Activated CD8-positive, alpha-beta memory T cell treated with anti-CD3 and anti-CD28 coated beads, Interleukin-2, amount 50 U/mL, for 48 hours (primary cell): ENCODE results near the gene ORAI2.

Experiments used
- DNase-seq: peaks from one replicate; pipeline ENCODE4 v3.0.0-alpha.2; 2020

ORAI2 gene

DNA sequence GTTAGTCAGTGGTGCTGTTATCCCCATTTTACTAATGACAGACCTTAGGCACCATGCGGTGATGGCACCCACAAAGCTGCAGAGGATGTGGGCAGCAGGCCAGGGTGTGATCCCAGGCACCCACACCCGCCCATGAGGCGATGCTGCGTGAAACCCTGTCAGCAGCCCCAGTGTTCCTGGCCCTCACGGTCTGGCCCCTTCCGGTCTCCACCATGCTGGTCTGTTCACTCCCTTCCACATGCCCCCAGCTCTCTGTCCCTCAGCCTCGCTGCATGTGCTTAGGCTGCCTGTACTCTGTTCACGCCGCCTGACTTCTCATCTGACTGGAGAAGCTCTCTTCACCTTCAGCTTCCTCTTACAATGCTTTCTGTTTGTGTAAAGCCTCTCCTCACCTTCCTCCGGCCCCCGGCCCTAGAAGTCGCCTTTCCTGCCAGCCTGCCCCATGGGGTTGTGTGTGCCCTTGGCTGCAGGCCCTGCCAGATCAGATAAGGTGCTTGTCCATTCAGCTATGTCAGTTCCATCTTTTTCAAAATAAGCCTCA is 17.6 kb upstream of the ORAI2 start:
- DNase-seq = peak; percentile 84

DNA sequence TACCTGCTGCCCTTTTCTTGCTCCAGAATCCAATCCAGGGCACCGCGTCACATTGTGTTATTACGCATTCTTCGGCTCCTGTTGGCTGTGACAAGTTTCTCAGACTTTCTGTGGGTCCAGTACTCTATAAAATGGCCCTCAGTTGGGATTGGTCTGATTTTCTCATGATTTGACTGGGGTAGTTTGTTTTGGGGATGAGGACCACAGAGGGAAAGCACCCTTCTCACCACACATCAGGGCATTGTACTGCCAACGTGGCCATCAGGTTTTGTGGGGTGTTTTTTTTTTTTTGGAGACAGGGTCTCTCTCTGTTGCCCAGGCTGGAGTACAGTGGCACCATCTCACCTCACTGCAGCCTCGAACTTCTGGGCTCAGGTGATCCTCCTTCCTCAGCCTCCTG is 17.0 kb upstream of the ORAI2 start:
- DNase-seq = no peak

DNA sequence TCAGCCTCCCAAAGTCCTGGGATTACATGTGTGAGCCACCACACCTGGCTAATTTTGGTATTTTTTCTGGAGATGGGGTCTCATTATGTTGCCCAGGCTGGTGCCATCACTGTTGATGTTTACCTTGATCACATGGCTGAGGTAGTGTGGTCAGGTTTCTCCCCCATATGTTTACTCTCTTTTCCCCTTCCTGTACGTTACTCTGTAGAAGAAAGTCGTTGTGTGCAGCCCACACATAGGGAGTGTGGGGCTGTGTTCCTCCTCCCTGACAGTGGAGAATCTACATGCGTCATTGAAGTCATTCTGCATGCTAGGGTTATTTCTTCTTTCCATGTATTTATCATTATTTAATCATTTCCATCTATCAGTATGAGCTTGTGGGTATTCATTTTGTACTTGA is 16.3 kb upstream of the ORAI2 start:
- no peak for DNase-seq

- DNase-seq = no peak
These were observed 14.8 kb upstream of the ORAI2 start for GRCh38 chr7:102418592-102418991.

DNA sequence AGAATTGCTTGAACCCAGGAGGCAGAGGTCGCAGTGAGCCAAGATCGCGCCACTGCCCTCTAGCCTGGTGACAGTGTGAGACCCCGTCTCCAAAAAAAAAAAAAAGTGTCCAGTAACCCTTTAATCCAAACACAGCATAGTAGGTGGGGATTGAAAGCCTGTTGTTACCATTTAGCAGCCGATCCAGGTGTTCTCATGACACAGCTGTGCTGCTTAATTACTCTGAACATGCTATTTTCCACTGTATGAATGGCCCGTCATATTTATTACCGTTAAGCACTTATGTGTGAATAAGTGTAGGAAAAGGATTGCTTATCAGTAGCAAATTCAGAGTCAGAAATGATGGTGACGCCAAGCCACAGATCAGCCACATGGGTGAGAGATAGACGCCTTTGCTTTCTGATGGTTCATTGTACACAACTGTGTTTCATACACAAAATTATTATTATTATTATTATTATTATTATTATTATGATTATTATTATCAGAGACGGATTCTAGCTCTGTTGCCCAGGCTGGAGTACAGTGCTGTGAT is 11.6 kb upstream of the ORAI2 start:
- no peak for DNase-seq

- no peak for DNase-seq
These were observed 9.2 kb upstream of the ORAI2 start for GRCh38 chr7:102424129-102424551.

- no peak for DNase-seq
These were observed 8.6 kb upstream of the ORAI2 start for GRCh38 chr7:102424787-102425218.

- DNase-seq = peak; percentile 89
These were observed 7.6 kb upstream of the ORAI2 start for GRCh38 chr7:102425639-102426267.

- peak; percentile 83 for DNase-seq
These were observed 6.9 kb upstream of the ORAI2 start for GRCh38 chr7:102426268-102427018.

DNA sequence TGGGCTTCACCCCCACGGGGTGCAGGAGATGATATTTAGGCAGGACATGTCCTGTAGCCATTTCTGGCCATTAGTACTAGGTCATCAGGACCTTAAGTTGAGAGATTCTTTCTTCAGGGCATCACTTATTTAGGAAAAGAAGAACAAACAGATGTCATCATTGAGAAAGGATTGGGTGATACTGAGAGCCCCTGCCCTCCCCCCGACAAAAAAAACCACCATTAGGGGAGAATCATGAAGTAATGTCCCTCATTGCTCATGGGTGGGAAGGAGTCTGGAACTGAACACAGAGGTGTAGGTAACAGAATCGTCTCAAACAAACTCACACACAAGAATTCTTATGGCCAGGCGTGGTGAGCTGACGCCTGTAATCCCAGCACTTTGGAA is 6.4 kb upstream of the ORAI2 start:
- no peak for DNase-seq

DNA sequence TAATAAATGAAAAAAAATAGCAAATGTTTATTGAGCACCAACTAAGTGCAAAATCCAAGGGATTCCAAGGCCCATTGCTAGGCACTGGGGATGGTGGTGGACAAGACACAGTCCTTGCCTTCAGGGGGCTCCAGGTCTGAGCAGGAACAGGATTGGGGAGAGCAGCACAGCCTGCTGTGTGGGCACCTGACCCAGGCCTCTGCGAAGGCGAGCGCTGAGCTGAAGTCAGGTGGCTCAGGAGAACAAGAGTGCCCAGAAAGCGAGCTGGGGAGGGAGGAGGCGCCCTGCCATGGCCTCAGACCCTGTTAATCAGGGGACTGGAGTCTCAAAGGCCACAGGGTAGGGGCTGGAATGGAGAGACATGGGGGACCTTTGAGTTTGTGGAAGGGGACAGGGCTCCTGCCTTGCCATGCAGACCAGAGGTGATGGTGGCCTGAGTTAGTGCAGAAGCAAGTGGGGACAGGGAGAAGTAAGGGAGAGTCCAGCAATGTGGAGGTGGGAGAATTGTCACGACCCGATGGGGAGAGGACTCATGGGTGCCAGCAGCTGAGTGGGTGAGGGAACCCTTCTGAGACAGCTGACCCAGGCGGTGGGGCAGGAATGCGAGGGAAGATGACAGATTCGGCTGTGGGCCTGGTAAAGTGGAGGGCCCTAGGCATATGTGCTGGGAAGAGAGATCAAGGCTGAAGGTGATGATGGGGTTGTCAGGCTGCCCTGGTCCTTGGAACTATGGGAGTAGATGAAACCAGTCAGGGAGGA is 4.1 kb upstream of the ORAI2 start:
- DNase-seq = no peak

DNA sequence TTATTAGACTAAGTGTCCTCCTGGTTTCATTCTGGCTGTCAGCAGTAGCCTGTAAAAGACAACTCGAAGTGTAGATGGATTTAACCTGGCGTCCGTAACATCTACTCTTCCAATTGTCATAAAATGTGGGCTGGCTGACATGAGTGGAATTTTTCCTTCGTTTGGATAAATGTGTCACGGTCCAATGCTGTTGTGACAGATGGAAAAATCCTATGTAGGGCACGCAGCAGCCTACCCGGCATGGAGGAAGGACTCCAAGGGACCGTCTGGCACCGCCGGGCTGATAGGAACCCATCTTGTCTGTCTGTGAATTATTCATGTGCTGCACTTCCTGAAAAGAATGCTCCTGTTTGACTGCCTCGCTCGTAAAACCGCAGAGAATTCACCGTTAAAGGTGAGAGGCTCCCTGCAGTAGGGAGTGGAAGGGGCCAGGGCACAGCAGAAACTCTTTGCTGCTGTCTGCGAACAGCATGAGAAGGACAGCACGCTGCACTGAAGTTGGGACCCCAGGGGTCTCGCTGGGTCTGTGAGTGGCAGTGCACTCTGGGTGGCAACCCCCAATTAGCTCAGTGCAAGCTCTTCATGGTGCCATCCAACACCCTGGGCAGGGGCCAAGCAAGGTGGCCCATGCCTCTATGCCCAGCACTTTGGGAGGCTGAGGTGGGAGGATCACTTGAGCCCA is 1.6 kb upstream of the ORAI2 start:
- peak; percentile 71 for DNase-seq

DNA sequence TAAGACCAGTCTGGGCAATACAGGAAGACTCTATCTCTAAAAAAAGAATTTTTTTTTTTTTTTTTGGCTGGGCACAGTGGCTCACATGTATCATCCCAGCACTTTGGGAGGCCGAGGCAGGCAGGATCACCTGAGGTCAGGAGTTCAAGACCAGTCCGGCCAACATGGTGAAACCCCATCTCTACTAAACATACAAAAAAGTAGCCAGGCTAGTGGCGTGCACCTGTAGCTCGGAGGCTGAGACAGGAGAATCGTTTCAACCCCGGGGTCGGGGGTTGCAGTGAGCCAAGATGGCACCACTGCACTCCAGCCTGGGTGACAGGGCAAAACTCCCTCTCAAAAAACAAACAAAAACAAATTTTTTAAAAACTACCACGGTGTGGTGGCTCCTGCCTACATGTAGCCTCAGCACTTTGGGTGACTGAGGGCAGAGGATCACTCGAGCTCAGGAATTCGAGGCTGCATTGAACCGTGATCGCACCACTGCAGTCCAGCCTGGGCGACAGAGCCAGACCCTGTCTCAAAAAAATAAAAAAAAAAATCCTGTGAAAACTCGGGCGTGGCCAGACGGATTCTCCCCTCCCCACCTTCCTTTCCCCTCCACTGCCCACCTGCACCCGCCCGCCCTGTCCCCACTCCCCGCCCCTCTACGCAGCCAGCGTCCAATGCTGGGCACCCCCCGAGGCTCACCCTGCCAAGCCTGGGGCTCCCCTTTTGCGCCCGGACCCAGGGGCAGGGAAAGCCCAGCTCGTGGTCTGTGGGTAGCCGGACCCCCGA is 745 bp upstream of the ORAI2 start:
- DNase-seq = no peak

DNA sequence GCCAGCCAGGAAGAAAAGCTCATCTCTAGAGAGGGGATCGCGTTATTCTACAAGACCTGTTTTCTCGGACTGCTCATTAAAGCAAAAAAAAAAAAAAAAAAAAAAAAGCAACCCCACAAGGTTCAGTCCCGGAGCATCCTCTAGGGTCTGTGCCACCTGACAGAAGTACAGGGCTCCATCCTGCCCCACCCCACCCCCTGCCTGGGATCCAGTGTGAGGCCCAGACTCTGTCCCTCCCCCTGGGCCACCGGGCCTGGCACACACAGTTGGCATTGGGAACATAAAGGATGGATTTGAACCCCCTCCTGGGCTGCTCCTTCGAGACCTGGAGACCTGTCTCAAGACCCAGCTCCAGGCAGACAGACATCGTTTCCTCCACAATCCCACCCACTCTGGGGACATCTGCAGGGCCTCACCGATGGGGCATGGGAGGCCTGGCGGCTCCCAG is 688 bp downstream of the ORAI2 start:
- no peak for DNase-seq

DNA sequence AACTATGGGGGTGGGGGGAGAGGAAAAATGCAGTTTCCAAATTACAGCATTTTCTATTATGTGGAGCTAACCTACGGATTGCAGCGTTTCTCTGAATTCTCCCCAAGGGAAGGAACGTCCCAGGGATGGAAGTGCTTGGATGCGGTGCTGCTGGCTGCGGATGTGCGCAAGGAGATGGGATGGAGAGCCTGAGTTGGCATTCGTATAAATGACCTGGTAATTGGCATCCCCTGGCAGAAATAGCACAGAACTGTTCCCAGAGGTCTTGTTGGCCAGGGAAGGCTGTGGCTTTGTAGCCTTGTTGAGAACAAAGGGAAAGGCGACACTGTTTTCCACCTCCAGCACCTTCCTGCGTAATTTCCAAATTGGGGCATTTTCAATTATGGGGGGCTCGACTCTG is 2.7 kb downstream of the ORAI2 start:
- DNase-seq = no peak

- no peak for DNase-seq
These were observed 6.8 kb downstream of the ORAI2 start for GRCh38 chr7:102439963-102440795.

- no peak for DNase-seq
These were observed 11.7 kb downstream of the ORAI2 start for GRCh38 chr7:102444961-102445673.

- DNase-seq = no peak
These were observed 12.3 kb downstream of the ORAI2 start for GRCh38 chr7:102445674-102446071.

- no peak for DNase-seq
These were observed 13.2 kb downstream of the ORAI2 start for GRCh38 chr7:102446387-102447156.
